ENCODE measurements around the gene NBPF14.
"Not testable (repeated sequence)": the region's sequence is repeated elsewhere in the genome, so short reads cannot be mapped to it uniquely, and the experiment has no call there.

The NBPF14 gene, protein sequence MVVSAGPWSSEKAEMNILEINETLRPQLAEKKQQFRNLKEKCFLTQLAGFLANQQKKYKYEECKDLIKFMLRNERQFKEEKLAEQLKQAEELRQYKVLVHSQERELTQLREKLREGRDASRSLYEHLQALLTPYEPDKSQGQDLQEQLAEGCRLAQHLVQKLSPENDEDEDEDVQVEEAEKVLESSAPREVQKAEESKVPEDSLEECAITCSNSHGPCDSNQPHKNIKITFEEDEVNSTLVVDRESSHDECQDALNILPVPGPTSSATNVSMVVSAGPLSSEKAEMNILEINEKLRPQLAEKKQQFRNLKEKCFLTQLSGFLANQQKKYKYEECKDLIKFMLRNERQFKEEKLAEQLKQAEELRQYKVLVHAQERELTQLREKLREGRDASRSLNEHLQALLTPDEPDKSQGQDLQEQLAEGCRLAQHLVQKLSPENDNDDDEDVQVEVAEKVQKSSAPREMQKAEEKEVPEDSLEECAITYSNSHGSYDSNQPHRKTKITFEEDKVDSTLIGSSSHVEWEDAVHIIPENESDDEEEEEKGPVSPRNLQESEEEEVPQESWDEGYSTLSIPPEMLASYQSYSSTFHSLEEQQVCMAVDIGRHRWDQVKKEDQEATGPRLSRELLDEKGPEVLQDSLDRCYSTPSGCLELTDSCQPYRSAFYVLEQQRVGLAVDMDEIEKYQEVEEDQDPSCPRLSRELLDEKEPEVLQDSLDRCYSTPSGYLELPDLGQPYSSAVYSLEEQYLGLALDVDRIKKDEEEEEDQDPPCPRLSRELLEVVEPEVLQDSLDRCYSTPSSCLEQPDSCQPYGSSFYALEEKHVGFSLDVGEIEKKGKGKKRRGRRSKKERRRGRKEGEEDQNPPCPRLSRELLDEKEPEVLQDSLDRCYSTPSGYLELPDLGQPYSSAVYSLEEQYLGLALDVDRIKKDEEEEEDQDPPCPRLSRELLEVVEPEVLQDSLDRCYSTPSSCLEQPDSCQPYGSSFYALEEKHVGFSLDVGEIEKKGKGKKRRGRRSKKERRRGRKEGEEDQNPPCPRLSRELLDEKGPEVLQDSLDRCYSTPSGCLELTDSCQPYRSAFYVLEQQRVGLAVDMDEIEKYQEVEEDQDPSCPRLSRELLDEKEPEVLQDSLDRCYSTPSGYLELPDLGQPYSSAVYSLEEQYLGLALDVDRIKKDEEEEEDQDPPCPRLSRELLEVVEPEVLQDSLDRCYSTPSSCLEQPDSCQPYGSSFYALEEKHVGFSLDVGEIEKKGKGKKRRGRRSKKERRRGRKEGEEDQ (N-terminal part only)

GRCh38 chr1:148595911-148596310, at the start of gene NBPF14:
NBPF14 (minus strand) TSS chr1:148596011; CDS start chr1:148595717, 294 bp downstream.
- not testable (repeated sequence) for DNase-seq (ENCODE audit: low read depth)

DNA sequence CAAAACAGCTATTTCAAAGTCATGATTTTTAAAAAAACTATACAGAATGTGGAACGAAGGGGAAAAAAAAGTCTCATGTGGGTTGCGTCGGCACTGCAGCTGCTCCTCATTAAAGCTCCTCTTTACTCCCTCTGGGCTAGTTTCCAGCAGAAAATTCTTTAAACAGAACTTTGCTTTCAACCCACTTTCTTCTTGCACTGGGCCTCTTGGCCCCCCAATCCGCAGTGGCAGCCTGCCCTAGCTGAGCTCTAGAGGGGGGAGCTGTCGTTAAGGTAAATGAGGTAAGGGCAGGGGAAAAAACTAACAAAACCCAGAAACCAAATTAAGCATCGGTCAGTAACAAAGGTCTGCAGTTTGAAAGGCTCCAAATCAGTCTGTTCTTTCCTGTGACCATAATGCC, 29.6 kb upstream of the NBPF14 start:
- DNase-seq (ENCODE audit: low read depth), result not testable (repeated sequence)

DNA sequence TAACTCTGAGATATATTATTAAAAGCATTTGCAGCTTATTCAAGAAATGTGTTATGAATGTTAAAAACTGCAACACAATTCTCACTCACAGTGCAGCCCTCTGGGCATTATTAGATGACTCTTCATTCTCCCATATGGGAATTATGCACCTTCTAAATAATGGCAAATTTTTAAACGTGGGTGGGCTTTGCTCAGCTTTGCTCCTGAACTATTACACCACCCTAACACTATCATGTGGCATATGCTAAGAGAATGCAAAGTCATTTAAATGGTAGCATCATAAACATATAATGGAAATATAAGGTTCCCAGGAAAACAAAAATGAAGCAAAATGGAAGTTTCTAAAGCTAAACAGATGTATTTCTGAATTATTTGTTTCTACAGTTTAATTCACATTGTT, 22.4 kb upstream of the NBPF14 start:
- not testable (repeated sequence) for DNase-seq (ENCODE audit: low read depth)

GRCh38 chr1:148605266-148605665, 9.5 kb upstream of the NBPF14 start:
- not testable (repeated sequence) for DNase-seq (ENCODE audit: low read depth)

GRCh38 chr1:148595360-148595759, 451 bp downstream of the NBPF14 start:
- DNase-seq (ENCODE audit: low read depth), result not testable (repeated sequence)

DNA sequence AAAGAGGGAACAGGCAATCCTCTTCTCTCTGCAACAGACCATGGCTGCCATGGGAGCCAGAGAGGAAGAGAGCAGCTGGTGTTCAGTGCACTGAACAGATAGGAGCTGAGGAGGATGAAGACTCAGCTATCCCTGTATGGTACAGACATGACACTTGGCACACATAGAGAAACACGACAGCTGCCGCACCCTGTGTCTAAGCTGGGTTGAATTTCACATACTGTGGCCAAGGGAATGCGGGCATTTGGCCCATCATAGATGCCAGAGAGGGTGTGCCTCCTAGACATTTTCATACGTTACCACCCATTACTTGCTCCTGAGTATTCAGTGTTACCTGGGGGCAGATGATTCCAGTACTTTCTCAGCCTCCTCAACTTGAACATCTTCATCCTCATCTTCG, 4.7 kb downstream of the NBPF14 start:
- not testable (repeated sequence) for DNase-seq (ENCODE audit: low read depth)

DNA sequence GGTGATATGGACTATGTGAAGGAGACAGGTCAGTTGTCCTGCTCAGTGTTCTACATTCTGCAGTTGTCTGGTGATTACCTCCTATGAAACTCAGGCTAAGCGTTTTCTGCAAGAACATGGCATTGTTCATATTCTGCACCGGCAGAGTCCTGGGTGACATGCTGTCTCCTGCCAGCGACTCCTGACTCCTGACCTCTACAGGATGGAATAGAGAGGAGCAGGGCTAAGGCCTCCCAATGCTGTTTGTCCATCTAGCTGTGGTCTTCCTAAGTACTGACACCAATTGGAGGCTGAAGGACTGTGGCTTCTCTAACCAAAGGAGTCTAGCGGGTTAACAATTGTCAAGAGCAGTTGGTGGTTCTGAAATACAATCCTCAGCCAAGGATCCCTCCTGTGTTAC, 63.7 kb downstream of the NBPF14 start:
- not testable (repeated sequence) for DNase-seq (ENCODE audit: low read depth)

GRCh38 chr1:148529101-148529567, 66.7 kb downstream of the NBPF14 start:
- DNase-seq (ENCODE audit: low read depth), result peak; percentile 44

- DNase-seq (ENCODE audit: low read depth), result not testable (repeated sequence)
These were observed 67.2 kb downstream of the NBPF14 start for GRCh38 chr1:148528591-148528990.

GRCh38 chr1:148526587-148526986, 69.2 kb downstream of the NBPF14 start:
- DNase-seq (ENCODE audit: low read depth), result not testable (repeated sequence)

- DNase-seq (ENCODE audit: low read depth), result not testable (repeated sequence)
These were observed 72.3 kb downstream of the NBPF14 start for GRCh38 chr1:148523205-148524144.

DNA sequence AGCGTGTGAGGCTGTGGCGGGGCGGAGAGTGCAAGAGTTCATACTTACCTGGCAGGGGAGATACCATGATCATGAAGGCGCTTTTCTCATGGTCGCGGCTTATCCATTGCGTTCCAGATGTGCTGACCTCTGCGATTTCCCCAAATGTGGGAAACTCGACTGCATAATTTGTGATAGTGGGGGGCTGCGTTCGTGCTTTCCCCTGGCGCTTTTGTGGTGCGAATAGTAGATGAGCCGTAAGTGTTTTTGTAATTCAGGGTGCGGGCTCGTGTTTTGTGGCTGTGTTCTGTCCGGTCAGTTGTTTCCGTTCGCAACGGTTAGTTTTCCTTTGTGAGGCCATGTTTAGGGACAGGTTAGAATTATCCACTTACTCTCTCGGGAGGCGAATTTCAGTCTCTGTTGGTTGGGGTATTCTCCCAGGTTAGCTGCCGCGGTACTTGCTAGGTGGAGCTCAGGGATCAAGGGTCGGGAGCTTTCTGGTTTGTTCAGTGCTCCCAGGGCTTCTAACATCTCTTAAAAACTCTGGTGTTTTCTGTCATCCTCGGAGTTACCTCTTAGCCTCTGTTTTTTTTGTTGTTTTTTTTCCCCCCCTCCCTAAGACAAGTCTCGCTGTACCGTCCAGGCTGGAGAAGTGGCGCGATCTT, 73.1 kb downstream of the NBPF14 start:
- DNase-seq (ENCODE audit: low read depth), result peak; percentile 84

DNA sequence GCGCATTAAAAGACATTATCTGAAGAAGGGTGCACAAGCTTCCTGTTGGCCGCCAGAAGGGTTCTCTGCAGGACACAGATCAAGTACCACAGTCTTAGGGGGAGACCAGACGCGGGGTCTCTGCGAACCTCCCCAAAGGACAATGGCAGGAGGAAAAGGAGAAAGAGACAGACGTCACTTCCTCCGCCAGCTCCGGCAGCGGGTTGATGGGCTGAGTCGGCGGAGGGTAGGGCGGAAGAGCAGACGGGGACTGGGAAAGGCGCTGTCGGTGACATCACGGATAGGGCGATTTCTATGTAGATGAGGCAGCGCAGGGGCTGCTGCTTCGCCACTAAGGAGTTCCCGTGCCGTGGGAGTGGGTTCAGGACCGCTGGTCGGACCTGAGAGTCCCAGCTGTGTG, 73.7 kb downstream of the NBPF14 start:
- peak; percentile 52 for DNase-seq (ENCODE audit: low read depth)

- not testable (repeated sequence) for DNase-seq (ENCODE audit: low read depth)
These were observed 81.5 kb downstream of the NBPF14 start for GRCh38 chr1:148514310-148514709.

- DNase-seq (ENCODE audit: low read depth), result not testable (repeated sequence)
These were observed 83.1 kb downstream of the NBPF14 start for GRCh38 chr1:148512571-148513184.

DNA sequence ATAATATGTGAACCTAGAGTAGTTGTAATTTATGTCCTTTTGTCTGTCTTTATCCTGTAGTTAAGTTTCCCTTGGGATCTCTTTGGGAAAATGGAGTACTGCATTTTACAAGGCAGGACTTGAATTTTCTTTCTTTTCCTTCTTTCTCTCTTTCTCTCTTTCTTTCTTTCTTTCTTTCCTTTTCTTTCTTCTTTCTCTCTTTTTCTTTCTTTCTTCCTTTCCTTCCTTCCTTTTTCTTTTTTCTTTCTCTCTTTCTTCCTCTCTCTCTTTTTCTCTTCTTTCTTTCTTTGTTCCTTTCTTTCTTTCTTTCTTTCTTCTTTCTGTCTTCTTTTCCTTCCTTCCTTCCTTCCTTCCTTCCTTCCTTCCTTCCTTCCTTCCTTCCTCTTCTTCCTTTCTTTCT, 101.9 kb downstream of the NBPF14 start:
- not testable (repeated sequence) for DNase-seq (ENCODE audit: low read depth)

GRCh38 chr1:148483029-148483428, 112.8 kb downstream of the NBPF14 start, which contains the start of gene PPIAL4G:
PPIAL4G (minus strand) TSS chr1:148483302; CDS start chr1:148483252, 50 bp downstream.
- not testable (repeated sequence) for DNase-seq (ENCODE audit: low read depth)

Data from stimulated activated CD8-positive, alpha-beta memory T cell treated with anti-CD3 and anti-CD28 coated beads, Interleukin-7, amount 100 ng/mL, for 24 hours (primary cell).